Activated CD8-positive, alpha-beta memory T cell treated with anti-CD3 and anti-CD28 coated beads, Interleukin-2, amount 50 U/mL, for 1 hour (primary cell): Measurements from ENCODE around the gene TMEM178A.

Experiments used
- DNase-seq: peaks from one replicate; pipeline ENCODE4 v3.0.0-alpha.2; 2020; ENCODE audit errors: extremely low read depth

The TMEM178A gene

DNA sequence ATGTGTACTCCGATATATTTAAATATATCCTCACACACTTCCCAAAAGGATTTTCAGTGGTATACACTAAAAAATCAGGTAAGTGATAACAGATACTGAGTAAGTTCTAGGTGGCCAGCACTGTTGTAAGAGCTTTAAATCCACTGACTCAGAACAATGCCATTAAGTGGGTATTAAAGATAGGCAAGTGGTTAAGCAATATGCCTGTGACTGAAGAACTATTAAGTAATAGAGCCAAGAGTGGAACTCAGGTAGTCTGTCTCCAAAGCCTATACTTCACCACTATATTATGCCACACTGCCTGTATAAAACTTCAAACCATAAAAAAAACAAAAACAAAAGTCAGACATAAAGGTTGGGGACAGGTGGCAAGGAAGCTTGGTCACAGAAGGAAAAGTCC, 76.2 kb downstream of the TMEM178A start:
- DNase-seq: no peak

DNA sequence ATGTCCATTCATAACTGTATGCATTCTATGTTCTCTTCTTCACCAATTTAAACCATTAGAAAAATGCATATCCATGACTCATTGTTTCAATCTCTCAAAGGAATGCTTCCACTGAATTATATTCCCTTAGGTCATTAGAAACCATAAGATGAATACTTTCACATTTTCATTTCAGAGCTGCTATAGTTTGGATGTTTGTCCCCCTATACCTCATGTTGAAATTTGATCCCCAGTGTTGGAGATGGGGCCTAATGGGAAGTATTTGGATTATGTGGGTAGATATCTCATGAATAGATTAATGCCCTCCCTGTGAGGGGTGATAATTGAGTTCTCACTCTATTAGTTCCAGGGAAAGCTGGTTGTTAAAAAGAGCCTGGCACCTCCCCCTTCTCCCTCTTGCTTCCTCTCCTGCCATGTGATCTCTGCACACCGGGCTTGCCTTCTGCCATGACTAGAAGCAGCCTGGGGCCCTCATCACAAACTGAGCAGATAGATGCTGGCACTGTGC, 77.6 kb downstream of the TMEM178A start:
- no peak for DNase-seq

DNA sequence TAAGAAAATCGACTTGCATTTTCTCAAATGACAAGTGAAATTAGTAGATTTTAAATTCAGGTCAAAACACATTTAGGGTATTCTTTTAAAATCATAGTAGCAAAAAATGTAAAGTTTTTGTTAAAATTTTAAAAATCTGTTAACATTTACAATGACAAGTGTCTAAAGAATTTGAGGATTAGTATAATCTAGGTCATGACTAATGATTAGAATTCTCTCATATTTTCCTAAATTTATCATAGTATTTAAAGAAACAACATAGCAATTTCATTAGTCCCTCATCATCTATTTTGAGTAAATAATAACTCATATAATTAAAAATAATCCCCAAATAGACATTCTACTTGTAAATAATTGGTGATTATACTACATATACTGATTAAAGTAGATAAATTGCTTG, 89.7 kb downstream of the TMEM178A start:
- DNase-seq: no peak

DNA sequence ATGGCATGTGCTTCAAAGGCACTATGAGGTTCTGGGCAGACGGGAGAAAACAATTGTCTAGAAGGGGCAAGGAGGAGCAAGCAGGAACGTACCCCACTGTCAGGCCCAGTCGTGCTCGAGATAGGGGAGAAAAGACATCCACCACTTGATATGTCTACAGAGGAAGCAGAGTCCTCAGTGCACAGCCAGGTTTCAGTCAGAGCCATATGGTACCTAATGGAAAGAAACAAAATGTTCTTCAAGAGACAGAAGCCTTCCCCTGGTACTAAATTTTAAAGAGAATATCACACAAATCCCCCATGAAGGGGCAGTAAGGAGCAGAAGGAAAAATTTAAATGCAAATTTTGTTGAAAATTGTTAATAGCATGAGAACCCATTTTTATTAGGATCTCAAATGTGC, 91.4 kb downstream of the TMEM178A start:
- no peak for DNase-seq

DNA sequence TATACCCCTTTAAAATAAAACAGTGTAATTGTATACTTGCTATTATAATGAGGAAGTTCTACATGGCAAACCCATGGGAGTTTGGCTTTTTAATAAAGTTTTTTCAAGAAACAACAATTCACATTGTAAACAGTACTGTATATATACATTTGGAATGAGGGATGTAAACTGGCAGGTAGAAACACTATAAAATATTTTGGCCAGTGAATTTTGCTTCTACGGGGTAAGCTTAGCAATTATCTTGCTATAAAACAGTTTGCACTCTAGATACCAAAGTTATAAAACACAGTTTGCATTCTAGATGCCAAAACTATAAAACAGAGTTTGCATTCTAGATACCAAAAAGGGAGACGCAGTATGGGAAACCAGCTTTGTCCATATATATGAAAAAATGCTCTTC, 96.7 kb downstream of the TMEM178A start:
- no peak for DNase-seq
